ENCODE measurements around the gene PRKAG1.

DNA sequence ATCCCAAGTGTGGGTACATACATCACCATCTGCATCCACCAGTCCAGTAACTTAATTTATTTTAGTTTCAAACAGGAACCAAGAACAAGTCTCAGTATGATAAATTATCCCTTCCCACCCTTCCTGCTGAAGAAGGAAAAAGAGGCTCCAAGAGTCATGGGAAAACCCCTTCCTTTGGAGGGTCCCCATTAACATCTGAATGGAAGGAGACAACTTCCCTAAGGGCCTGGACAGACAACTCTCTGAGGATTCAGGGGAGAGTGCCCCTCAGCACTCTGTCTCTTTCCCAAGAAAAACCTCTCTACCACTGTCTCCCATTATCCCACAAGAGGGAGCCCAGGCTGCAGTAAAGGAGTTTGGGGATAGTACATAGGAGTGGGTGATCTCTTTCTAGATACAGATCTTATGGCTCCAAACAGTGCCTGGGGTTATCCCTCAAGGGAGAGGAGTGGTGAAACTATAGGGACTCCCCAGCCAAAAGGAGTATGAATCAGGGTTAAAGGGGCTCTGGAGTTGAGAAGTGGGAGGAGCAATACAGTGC is 53.2 kb downstream of the PRKAG1 start:
- TF ChIP-seq, protein P1, sequence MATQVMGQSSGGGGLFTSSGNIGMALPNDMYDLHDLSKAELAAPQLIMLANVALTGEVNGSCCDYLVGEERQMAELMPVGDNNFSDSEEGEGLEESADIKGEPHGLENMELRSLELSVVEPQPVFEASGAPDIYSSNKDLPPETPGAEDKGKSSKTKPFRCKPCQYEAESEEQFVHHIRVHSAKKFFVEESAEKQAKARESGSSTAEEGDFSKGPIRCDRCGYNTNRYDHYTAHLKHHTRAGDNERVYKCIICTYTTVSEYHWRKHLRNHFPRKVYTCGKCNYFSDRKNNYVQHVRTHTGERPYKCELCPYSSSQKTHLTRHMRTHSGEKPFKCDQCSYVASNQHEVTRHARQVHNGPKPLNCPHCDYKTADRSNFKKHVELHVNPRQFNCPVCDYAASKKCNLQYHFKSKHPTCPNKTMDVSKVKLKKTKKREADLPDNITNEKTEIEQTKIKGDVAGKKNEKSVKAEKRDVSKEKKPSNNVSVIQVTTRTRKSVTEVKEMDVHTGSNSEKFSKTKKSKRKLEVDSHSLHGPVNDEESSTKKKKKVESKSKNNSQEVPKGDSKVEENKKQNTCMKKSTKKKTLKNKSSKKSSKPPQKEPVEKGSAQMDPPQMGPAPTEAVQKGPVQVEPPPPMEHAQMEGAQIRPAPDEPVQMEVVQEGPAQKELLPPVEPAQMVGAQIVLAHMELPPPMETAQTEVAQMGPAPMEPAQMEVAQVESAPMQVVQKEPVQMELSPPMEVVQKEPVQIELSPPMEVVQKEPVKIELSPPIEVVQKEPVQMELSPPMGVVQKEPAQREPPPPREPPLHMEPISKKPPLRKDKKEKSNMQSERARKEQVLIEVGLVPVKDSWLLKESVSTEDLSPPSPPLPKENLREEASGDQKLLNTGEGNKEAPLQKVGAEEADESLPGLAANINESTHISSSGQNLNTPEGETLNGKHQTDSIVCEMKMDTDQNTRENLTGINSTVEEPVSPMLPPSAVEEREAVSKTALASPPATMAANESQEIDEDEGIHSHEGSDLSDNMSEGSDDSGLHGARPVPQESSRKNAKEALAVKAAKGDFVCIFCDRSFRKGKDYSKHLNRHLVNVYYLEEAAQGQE (IDR thresholded peaks at IDR 0.05): no peak
- TF ChIP-seq JUN (IDR thresholded peaks at IDR 0.05): no peak
- TF ChIP-seq, protein P2, sequence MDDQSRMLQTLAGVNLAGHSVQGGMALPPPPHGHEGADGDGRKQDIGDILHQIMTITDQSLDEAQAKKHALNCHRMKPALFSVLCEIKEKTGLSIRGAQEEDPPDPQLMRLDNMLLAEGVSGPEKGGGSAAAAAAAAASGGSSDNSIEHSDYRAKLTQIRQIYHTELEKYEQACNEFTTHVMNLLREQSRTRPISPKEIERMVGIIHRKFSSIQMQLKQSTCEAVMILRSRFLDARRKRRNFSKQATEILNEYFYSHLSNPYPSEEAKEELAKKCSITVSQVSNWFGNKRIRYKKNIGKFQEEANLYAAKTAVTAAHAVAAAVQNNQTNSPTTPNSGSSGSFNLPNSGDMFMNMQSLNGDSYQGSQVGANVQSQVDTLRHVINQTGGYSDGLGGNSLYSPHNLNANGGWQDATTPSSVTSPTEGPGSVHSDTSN (IDR thresholded peaks at IDR 0.05): no peak
- peak; percentile 25; the same call in 1 of the 3 replicates for TF ChIP-seq SMC3 (IDR thresholded peaks at IDR 0.05)
- no peak for TF ChIP-seq EP300 (IDR thresholded peaks at IDR 0.05)
- peak; percentile 38 for TF ChIP-seq CTCF (IDR thresholded peaks at IDR 0.05)
- TF ChIP-seq POLR2A (IDR thresholded peaks at IDR 0.05; ENCODE audit: low read length): no peak
- TF ChIP-seq KDM1A (IDR thresholded peaks at IDR 0.05; ENCODE audit: low read depth): no peak
- no peak for TF ChIP-seq MAX (IDR thresholded peaks at IDR 0.05)
- TF ChIP-seq, protein P3, sequence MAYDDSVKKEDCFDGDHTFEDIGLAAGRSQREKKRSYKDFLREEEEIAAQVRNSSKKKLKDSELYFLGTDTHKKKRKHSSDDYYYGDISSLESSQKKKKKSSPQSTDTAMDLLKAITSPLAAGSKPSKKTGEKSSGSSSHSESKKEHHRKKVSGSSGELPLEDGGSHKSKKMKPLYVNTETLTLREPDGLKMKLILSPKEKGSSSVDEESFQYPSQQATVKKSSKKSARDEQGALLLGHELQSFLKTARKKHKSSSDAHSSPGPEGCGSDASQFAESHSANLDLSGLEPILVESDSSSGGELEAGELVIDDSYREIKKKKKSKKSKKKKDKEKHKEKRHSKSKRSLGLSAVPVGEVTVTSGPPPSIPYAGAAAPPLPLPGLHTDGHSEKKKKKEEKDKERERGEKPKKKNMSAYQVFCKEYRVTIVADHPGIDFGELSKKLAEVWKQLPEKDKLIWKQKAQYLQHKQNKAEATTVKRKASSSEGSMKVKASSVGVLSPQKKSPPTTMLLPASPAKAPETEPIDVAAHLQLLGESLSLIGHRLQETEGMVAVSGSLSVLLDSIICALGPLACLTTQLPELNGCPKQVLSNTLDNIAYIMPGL (CRISPR knock-in tag; IDR thresholded peaks at IDR 0.05; ENCODE audit: borderline replicate concordance): no peak
- no peak for TF ChIP-seq HDAC2 (IDR thresholded peaks at IDR 0.05)
- peak; percentile 35 to 61; a peak in 3 of 5 replicates for TF ChIP-seq RAD21 (conservative IDR thresholded peaks at IDR 0.05 in 1 of 2, IDR thresholded peaks at IDR 0.05 in 1 of 2)

Measured in A549 (cell line).